Hepatic stellate cell (primary cell): ENCODE measurements around the gene NLE1.
A peak's percentile ranks its signal among the peaks of the same experiment; 100 is the strongest.
"Not testable (repeated sequence)": the region's sequence is repeated elsewhere in the genome, so short reads cannot be mapped to it uniquely, and the experiment has no call there.

Experiments used
- DNase-seq: peaks from one replicate; pipeline ENCODE4 v3.0.0; 2011; ENCODE audit warnings: low spot score

The NLE1 gene

GRCh38 chr17:35127751-35128514, 14.2 kb downstream of the NLE1 start:
- no peak for DNase-seq

DNA sequence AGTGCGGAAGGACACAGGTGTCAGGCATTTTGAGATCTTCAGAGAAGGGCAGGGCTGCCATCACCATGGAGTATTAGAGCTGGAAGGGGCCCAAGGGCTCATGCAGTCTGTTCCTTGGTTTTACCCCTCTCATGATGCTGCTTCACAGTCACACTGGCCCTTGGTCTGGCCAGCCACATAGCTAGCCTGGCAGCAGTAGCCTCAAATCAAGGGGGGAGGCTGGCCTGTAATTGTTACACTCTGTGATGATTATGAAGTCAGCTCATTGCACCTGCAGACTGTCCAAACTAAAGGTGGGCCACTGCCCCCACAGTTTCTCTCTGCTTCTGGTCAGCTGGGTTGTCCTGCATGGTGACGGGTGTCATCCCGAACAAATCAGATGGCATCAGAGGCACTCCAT, 20.8 kb downstream of the NLE1 start, which contains the start of gene FNDC8:
TSS of gene FNDC8 (plus strand) at position 301 of the 400 bp plus-strand sequence. CDS start at position 380, 79 bp downstream.
- no peak for DNase-seq

GRCh38 chr17:35119370-35120165, 22.5 kb downstream of the NLE1 start, which contains the start of gene RAD51D:
Gene RAD51D (minus strand): TSS chr17:35119860. CDS start chr17:35119613, 247 bp downstream.
- peak; percentile 87 for DNase-seq

DNA sequence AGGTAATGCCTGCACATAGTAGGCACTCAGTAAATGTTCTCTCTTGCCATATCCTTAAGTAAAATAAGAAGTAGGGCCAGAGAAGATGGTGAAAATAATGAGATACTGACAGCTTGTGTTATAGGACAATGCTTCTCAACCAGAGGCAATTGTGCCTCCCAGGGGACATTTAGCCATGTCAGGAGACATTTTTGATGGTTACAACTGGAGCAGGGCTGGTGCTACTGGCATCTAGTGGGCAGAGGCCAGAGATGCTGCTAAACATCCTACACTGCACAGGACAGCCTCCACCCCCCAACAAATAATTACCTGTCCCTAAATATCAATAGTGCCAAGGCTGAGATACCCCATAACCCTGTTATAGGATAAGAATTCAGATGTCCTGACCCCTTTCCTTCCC, 24.1 kb downstream of the NLE1 start:
- peak; percentile 48 for DNase-seq

DNA sequence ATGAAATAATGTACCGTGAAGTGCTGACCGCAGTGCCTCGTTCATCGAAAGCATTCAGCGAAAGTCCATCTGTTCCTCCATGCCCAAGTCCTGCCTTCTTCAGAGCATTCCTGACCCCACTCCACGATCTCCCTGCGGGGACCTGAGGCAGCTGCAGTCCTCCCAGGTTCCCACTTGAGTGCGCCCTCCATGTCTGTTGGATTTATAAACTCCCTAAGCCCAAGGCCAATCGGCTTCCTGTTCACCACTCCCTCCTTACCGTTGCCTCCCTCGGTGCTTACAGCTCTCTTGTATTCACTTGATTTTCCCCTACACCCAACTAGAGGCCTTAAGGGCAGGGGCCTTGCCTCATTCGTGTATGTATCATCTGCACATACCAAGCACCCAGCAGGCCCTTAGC, 25.3 kb downstream of the NLE1 start:
- DNase-seq, result no peak

DNA sequence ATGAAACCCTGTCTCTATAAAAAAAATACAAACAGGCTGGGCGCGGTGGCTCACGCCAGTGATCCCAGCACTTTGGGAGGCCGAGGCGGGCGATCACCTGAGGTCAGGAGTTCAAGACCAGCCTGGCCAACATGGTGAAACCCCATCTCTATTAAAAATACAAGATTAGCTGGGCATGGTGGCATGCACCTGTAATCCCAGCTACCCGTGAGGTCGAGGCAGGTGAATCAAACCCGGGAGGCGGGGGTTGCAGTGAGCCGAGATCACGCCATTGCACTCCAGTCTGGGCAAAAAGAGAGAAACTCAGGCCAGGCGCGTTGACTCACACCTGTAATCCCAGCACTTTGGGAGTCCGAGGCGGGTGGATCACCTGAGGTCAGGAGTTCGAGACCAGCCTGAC, 31.3 kb downstream of the NLE1 start:
- not testable (repeated sequence) for DNase-seq

DNA sequence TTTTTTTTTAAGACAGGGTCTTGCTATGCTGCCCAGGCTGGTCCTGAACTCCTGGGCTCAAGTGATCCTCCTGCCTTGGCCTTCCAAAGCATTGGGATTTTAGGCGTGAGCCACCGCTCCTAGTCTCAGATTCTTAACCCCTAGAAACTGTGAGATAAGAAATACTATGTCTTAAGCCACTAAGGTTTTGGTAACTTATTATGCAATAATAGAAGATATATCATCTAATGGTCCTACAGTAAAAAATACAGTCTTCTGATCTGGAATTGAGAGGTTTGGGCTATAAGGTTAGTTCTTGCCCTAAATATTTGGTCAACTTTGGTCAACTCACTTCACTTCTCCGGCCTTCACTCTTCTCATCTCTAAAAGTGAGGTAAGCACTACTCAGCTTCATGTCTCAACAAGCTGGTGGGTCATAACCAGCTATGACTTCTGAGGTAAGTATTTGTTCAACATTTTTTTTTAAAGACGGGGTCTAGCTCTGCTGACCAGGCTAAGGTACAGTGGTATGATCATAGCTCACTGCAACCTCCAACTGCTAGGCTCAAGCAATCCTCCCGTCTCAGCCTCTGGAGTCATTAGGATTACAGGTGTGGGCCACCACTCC, 37.2 kb downstream of the NLE1 start:
- DNase-seq, result no peak

DNA sequence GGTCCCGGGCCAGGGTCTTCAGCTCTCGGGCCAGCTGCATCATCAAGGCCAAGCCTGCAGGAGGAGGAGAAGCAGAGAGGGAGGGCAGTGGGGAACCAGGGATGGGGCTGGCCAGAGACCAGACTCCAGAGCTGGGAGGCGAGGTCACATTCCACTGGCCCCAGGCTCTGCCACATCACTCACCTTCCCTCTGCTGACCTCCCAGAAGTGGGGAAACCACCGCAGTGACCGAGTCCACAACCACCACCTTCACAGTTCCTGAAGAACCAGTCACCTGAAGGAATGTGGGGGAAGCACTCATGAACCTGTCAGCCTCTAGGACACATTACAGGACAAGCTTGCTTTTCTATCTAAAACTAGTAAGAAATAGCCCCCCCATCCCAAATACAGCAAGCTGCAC, 38.8 kb downstream of the NLE1 start:
- DNase-seq, result no peak

GRCh38 chr17:35101725-35102124, 40.4 kb downstream of the NLE1 start:
- no peak for DNase-seq

GRCh38 chr17:35101036-35101435, 41.1 kb downstream of the NLE1 start:
- no peak for DNase-seq

- no peak for DNase-seq
Observed at GRCh38 chr17:35099908-35100307, 42.2 kb downstream of the NLE1 start.

DNA sequence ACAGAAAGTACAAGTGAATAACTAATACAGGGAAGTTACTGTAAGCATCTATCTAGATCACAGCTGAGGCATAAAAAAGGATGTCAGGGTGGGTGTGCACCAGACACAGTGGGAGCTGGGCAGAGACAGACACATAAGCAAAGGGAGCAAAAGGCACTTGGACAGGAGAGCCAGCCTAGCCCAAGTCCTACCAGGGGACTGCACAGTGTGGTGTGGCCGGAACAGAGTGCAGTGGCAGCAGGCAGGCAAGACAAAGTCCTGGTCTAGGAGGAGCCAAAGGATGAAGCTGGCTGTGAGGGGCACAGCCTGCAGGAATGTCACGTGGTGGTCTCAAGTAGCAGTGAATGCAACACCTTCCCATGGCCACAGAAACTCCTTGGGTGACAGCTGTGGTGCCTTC, 44.3 kb downstream of the NLE1 start:
- no peak for DNase-seq

- no peak for DNase-seq
Observed at GRCh38 chr17:35095741-35096140, 46.4 kb downstream of the NLE1 start.

DNA sequence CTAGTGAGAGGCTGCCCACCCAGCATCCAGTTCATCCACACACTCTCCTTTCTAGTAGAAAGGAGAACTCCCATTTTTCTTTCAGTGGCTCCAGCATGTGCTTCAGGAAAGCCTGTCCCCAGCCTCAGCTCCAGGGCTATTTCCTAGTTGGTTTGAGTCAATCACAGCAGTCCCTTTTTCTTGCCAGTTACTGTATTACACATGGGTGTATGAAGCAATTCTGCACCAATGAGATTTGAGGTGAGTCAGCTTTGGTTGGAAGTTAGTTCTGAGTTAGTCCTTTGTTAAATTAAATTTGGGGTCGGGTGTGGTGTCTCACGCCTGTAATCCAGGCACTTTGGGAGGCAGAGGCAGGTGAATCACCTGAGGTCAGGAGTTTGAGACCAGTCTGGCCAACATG, 47.2 kb downstream of the NLE1 start:
- DNase-seq, result peak; percentile 49

- not testable (repeated sequence) for DNase-seq
Observed at GRCh38 chr17:35090707-35091106, 51.4 kb downstream of the NLE1 start.

GRCh38 chr17:35089586-35090296, 52.4 kb downstream of the NLE1 start:
- DNase-seq, result peak; percentile 47

DNA sequence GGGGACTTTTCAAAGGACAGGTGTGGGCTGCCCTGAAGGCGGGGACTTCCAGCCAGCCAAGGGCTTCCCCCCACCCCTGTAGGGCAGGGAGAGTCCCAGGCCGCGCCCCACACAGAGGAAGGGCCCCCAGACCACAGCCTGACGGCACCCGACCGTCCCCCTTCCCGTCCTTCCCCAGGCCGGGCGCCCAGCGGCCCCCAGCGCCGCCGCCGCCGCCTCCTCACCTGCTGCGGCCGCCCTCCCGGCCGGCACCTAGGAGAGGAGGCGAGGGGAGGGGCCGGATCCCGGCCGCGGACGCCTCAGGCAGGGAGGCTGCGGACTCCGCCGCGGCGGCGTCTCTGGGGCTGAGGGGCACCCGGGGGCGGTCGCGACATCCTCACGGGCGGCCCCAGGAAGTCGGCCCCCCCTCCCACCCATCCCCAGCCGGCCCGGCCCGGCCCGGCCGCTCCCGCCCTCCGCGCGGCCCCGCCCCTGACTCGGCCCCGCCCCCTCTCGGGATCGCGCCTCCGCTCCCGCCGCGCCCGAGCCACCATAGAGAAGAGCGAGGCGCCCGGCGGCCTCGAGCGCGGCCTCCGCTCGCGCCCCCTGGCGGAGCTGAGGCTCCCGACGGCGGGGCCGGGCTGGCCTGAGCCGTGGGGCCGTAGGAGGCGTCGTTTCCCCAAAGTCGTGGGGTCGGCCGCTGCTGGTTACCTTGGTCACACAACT, 53.1 kb downstream of the NLE1 start:
- peak; percentile 84 for DNase-seq

- DNase-seq, result peak; percentile 55
Observed at GRCh38 chr17:35088356-35088880, 53.7 kb downstream of the NLE1 start.

- peak; percentile 12 for DNase-seq
Observed at GRCh38 chr17:35087731-35088355, 54.3 kb downstream of the NLE1 start.

- DNase-seq, result no peak
Observed at GRCh38 chr17:35086931-35087573, 55.1 kb downstream of the NLE1 start.
